H1 (cell line): Measurements from ENCODE around the gene NANP. TPM values are rescaled to one million over a fixed set of nuclear protein-coding genes. Genes with fewer than 3 reads are reported as not detected.

Experiments
- CTCF ChIA-PET: fragments of 300-600 bp; sonication (Branson Sonifier 250); formaldehyde crosslinking; loops from one replicate; lab custom pipeline; 2021; ENCODE audit not compliant: partially characterized antibody; lab: Charles Lee
- POLR2A ChIA-PET: fragments of 300-600 bp; sonication (Branson Sonifier 250); formaldehyde crosslinking; loops from one replicate; lab custom pipeline; 2021; ENCODE audit warnings: inconsistent platforms; ENCODE audit not compliant: partially characterized antibody; lab: Charles Lee
- DNase-seq, 2 experiments: peaks; one replicate each; pipeline versions ENCODE4 v3.0.0 to v3.0.0-alpha.2; 2010 to 2022; ENCODE audit warnings: low spot score in 2 of 2, low read depth in 1 of 2, mixed read lengths in 1 of 2
- FAIRE-seq: peaks from 2 replicates; lab custom pipeline; 2011; peaks lifted over from hg19 to GRCh38; lab: Jason Lieb, UNC
- H2AFZ ChIP-seq: 2 replicates; pipeline ENCODE4 v1.8.1; 2012; ENCODE audit warnings: low read length, inconsistent platforms
- H2AK5ac ChIP-seq: 2 replicates; pipeline ENCODE4 v1.6.1; 2013; ENCODE audit warnings: low read depth, low read length
- H2BK120ac ChIP-seq: replicated peaks from 2 replicates; pipeline ENCODE3; 2013; ENCODE audit warnings: low read depth, low read length, inconsistent platforms
- H2BK12ac ChIP-seq: 2 replicates; pipeline ENCODE4 v1.6.1; 2013; ENCODE audit warnings: low read depth, low read length
- H2BK15ac ChIP-seq: 2 replicates; pipeline ENCODE4 v1.6.1; 2013; ENCODE audit warnings: low read length
- H2BK20ac ChIP-seq: 2 replicates; pipeline ENCODE4 v1.6.1; 2013; ENCODE audit warnings: low read length
- H2BK5ac ChIP-seq: 2 replicates; pipeline ENCODE4 v1.6.1; 2013; ENCODE audit warnings: low read depth, low read length
- H3K14ac ChIP-seq: 2 replicates; pipeline ENCODE4 v1.6.1; 2013; ENCODE audit warnings: inconsistent platforms; ENCODE audit not compliant: insufficient read length
- H3K18ac ChIP-seq: 2 replicates; pipeline ENCODE4 v1.6.1; 2013; ENCODE audit warnings: low read length; ENCODE audit errors: extremely low read depth
- H3K23ac ChIP-seq: 2 replicates; pipeline ENCODE4 v1.6.1; 2013; ENCODE audit warnings: inconsistent platforms; ENCODE audit not compliant: insufficient read length
- H3K23me2 ChIP-seq: 2 replicates; pipeline ENCODE4 v1.6.1; 2013; ENCODE audit warnings: low read depth, low read length
- H3K27ac ChIP-seq: 2 replicates; pipeline ENCODE4 v1.6.1; 2011; ENCODE audit warnings: low read depth, low read length, inconsistent platforms
- H3K27me3 ChIP-seq, 4 experiments: replicated peaks in 1 of 4; 1 replicate in 1 of 4; 2 replicates in 3 of 4; pipeline versions ENCODE4 v1.6.1 to v1.8.1; 2011 to 2013; ENCODE audit warnings: low read length in 3 of 4, mild to moderate bottlenecking in 3 of 4, inconsistent platforms in 2 of 4, mixed read lengths in 2 of 4, moderate library complexity in 1 of 4; ENCODE audit not compliant: control insufficient read depth in 3 of 4, insufficient read depth in 3 of 4; ENCODE audit errors: extremely low read depth in 1 of 4
- H3K36me3 ChIP-seq, 4 experiments: 2 replicates each; pipeline versions ENCODE4 v1.6.1 to v1.8.1; 2011 to 2013; ENCODE audit warnings: mild to moderate bottlenecking in 4 of 4, low read length in 3 of 4, moderate library complexity in 2 of 4, control low read depth in 1 of 4, inconsistent platforms in 1 of 4; ENCODE audit not compliant: insufficient read depth in 4 of 4, control insufficient read depth in 2 of 4
- H3K4ac ChIP-seq: replicated peaks from 2 replicates; pipeline ENCODE3; 2013; ENCODE audit warnings: low read length, low read depth, mixed read lengths, inconsistent platforms; ENCODE audit not compliant: insufficient read length
- H3K4me1 ChIP-seq, 4 experiments: replicated peaks in 1 of 4; 1 replicate in 1 of 4; 2 replicates in 3 of 4; pipeline versions ENCODE4 v1.6.1 to v1.8.1; 2011 to 2013; ENCODE audit warnings: low read length in 3 of 4, inconsistent platforms in 2 of 4, mixed read lengths in 1 of 4; ENCODE audit not compliant: insufficient read depth in 4 of 4, control insufficient read depth in 3 of 4
- H3K4me2 ChIP-seq, 2 experiments: 2 replicates each; pipeline versions ENCODE4 v1.6.1 to v1.8.1; 2011 to 2013; ENCODE audit warnings: low read depth in 2 of 2, low read length in 2 of 2, control low read depth in 1 of 2, inconsistent platforms in 1 of 2, mild to moderate bottlenecking in 1 of 2; ENCODE audit not compliant: insufficient read depth in 1 of 2
- H3K4me3 ChIP-seq, 4 experiments: fragments of 200-600, 300-600 bp in 1 of 4; sonication (generic), shearing (Covaris generic), sonication (Bioruptor Twin) in 1 of 4; 2 replicates each; pipeline versions ENCODE4 v1.5.1 to v1.8.1; 2011 to 2016; ENCODE audit warnings: low read length in 4 of 4, low read depth in 3 of 4, control low read depth in 2 of 4, inconsistent platforms in 2 of 4, mild to moderate bottlenecking in 2 of 4, mixed read lengths in 1 of 4, moderate library complexity in 1 of 4; ENCODE audit not compliant: insufficient read depth in 2 of 4; ENCODE audit errors: extremely low read depth in 1 of 4
- H3K56ac ChIP-seq: replicated peaks from 2 replicates; pipeline ENCODE3; 2013; ENCODE audit warnings: low read depth, mild to moderate bottlenecking, mixed read lengths, low read length, inconsistent platforms; ENCODE audit not compliant: insufficient read length
- H3K79me1 ChIP-seq: 2 replicates; pipeline ENCODE4 v1.6.1; 2013; ENCODE audit warnings: low read depth, low read length, control low read depth
- H3K79me2 ChIP-seq, 2 experiments: 2 replicates each; pipeline versions ENCODE4 v1.6.1 to v1.8.1; 2012 to 2013; ENCODE audit warnings: low read length in 2 of 2, mild to moderate bottlenecking in 2 of 2, inconsistent platforms in 1 of 2; ENCODE audit not compliant: insufficient read depth in 2 of 2, control insufficient read depth in 1 of 2
- H3K9ac ChIP-seq, 4 experiments: replicated peaks in 1 of 4; 1 replicate in 1 of 4; 2 replicates in 3 of 4; pipeline versions ENCODE4 v1.6.1 to v1.8.1; 2011 to 2013; ENCODE audit warnings: low read depth in 3 of 4, low read length in 3 of 4, control low read depth in 2 of 4, mild to moderate bottlenecking in 2 of 4, moderate library complexity in 2 of 4, inconsistent platforms in 1 of 4; ENCODE audit errors: extremely low read depth in 1 of 4
- H3K9me3 ChIP-seq, 2 experiments: 2 replicates each; pipeline versions ENCODE4 v1.6.1 to v1.8.1; 2012 to 2013; ENCODE audit warnings: mild to moderate bottlenecking in 2 of 2, moderate library complexity in 2 of 2, control low read depth in 1 of 2, inconsistent platforms in 1 of 2, low read depth in 1 of 2, low read length in 1 of 2, mixed read lengths in 1 of 2; ENCODE audit not compliant: insufficient read depth in 2 of 2
- H4K20me1 ChIP-seq, 2 experiments: replicated peaks in 1 of 2; 2 replicates each; pipeline versions ENCODE3 to v1.8.1; 2011 to 2013; ENCODE audit warnings: inconsistent platforms in 2 of 2, low read length in 2 of 2, mild to moderate bottlenecking in 1 of 2; ENCODE audit not compliant: insufficient read depth in 2 of 2, control insufficient read depth in 1 of 2
- H4K5ac ChIP-seq: 2 replicates; pipeline ENCODE4 v1.6.1; 2013; ENCODE audit warnings: low read length, low read depth, mixed read lengths, inconsistent platforms; ENCODE audit not compliant: insufficient read length
- H4K8ac ChIP-seq: 2 replicates; pipeline ENCODE4 v1.8.0; 2013; ENCODE audit warnings: mild to moderate bottlenecking, moderate library complexity, low read length, inconsistent platforms; ENCODE audit not compliant: insufficient read depth; ENCODE audit errors: extremely low read depth
- H4K91ac ChIP-seq: replicated peaks from 2 replicates; pipeline ENCODE3; 2013; ENCODE audit warnings: low read length, mixed read lengths, inconsistent platforms; ENCODE audit not compliant: insufficient read length
- KDM4A ChIP-seq: IDR thresholded peaks from one replicate; pipeline ENCODE4 v1.7.1; 2012; ENCODE audit warnings: low read depth, mild to moderate bottlenecking, moderate library complexity, low read length, inconsistent platforms; ENCODE audit not compliant: severe bottlenecking
- RNF2 ChIP-seq: fragments of 200-900, 300-1000 bp; sonication (generic); IDR thresholded peaks from 2 replicates; pipeline ENCODE4 v1.7.1; 2016; ENCODE audit warnings: borderline replicate concordance, low read depth, mild to moderate bottlenecking, antibody characterized with exemption, low read length; ENCODE audit not compliant: poor library complexity, severe bottlenecking; ENCODE audit errors: missing control alignments
- SIX5 ChIP-seq: IDR thresholded peaks from 2 replicates; pipeline ENCODE4 v1.6.1; 2011; ENCODE audit warnings: mild to moderate bottlenecking, low read depth, low read length
- WGBS, 2 experiments: shearing (Covaris generic) in 1 of 2; methylation state at CpG; one replicate each; pipeline versions ENCODE4 v1.1.6 to v1.1.7; 2013 to 2015; ENCODE audit warnings: low lambda C conversion rate in 2 of 2, mixed read lengths in 2 of 2, inconsistent platforms in 1 of 2, low coverage in 1 of 2, missing lambda C conversion rate in 1 of 2; ENCODE audit not compliant: insufficient replicate concordance in 2 of 2, insufficient coverage in 1 of 2, insufficient read length in 1 of 2; ENCODE audit errors: extremely low coverage in 1 of 2, missing lambda C conversion rate in 1 of 2; 5-methylcytosine and 5-hydroxymethylcytosine counted together
- long read RNA-seq, 2 experiments: library from RNA in 1 of 2; library from capped mRNA in 1 of 2; stranded (forward); transcript quantifications; one replicate each; pipeline ENCODE4 v2.0.0, GENCODE V29; 2021; ENCODE audit warnings: inconsistent platforms in 1 of 2
- polyA minus RNA-seq, 3 experiments: library from RNA; depleted of rRNA, polyadenylated mRNA; stranded (reverse); fragments of >200 nt; gene quantifications; 1 replicate in 2 of 3; 2 replicates in 1 of 3; pipeline ENCODE4 v1.2.3, GENCODE V29; 2011
- polyA plus RNA-seq, 7 experiments: library from polyadenylated mRNA; depleted of rRNA in 3 of 7; stranded (reverse) in 5 of 7; unstranded in 2 of 7; fragments of >200 nt in 5 of 7; fragments of 200-250 nt in 2 of 7; gene quantifications; 1 replicate in 5 of 7; 2 replicates in 1 of 7; 4 replicates in 1 of 7; pipeline versions ENCODE4 v1.2.1 to v1.2.3, GENCODE V29; 2011 to 2013; ENCODE audit warnings: missing spikeins in 2 of 7, mixed read lengths in 2 of 7
- total RNA-seq: library from RNA; stranded (reverse); fragmentation: NEBNext Ultra II Directional; extraction: Animal tissue kit (Norgen Biotek cat#: 25700); gene quantifications from 2 replicates; pipeline ENCODE4 v1.2.1, GENCODE V29; 2021
- TF ChIP-seq, protein P1 (sequence below): IDR thresholded peaks from 2 replicates; pipeline ENCODE4 v1.6.1; 2012; ENCODE audit warnings: inconsistent platforms
- TF ChIP-seq, protein P2 (sequence below): IDR thresholded peaks from 2 replicates; pipeline ENCODE4 v1.6.1; 2012; ENCODE audit warnings: low read length, inconsistent platforms

Gene NANP
- 6.2 and 6.6 TPM in 2 replicates for total RNA-seq
- polyA plus RNA-seq (2011; rRNA removed) = 2.7 and 3.8 TPM in 2 replicates
- 3.6 TPM for polyA plus RNA-seq (2011; cell fraction: cytosol; rRNA removed)
- 0.87 TPM for polyA plus RNA-seq (2011; cell fraction: nucleus; rRNA removed)
- 2.7 to 4.8 TPM (median 3.4 TPM) in 4 replicates for polyA plus RNA-seq (2012, experiment 1 of 2)
- 0.52 TPM for polyA plus RNA-seq (2012, experiment 2 of 2)
- polyA plus RNA-seq (2013, experiment 1 of 2) = 5.8 TPM
- 6.0 TPM for polyA plus RNA-seq (2013, experiment 2 of 2)
- polyA minus RNA-seq (2011; rRNA and poly(A)+ RNA removed) = 3.0 and 3.8 TPM in 2 replicates
- 3.5 TPM for polyA minus RNA-seq (2011; cell fraction: cytosol; rRNA and poly(A)+ RNA removed)
- 2.0 TPM for polyA minus RNA-seq (2011; cell fraction: nucleus; rRNA and poly(A)+ RNA removed)
- long read RNA-seq, experiment 1, partial matches to known transcripts = 0 of 4 reads
- long read RNA-seq, experiment 1, other reads (novel, unspliced or antisense) = 3 of 4 reads
- long read RNA-seq, experiment 2, transcript NANP-201 (2 exons, 3,964 nt) = major isoform, 7 of 7 reads
- long read RNA-seq, experiment 2, partial matches to known transcripts = 0 of 7 reads
- long read RNA-seq, experiment 2, other reads (novel, unspliced or antisense) = 0 of 7 reads

- WGBS, 2 experiments = 2% methylated on average over 77 of the region's 81 CpGs; no CpG with 5 or more reads in 1 of the 2 experiments
- peak within 1 kb of the TSS; percentile 47 for H2BK120ac ChIP-seq
- H4K5ac ChIP-seq = peak within 1 kb of the TSS; percentile 67
- peaks cover 0 to 15% (median 4%) of the 10 kb centered on the region in 4 experiments; a peak in 5 of 7 replicates for H3K27me3 ChIP-seq
- H3K9me3 ChIP-seq = no peaks in the 10 kb centered on the region
- H3K79me1 ChIP-seq = peaks cover 2% of the 10 kb centered on the region; the same call in 1 of the 2 replicates
- peak within 1 kb of the TSS; percentile 84 for H2BK5ac ChIP-seq
- peak within 1 kb of the TSS; percentile 79; the same call in 1 of the 2 replicates for H2AK5ac ChIP-seq
- ChIA-PET POLR2A (interaction anchor here (0.8 kb wide), 1 partner anchor 10 kb away, joined by 3 read pairs; no protein-coding TSS in a partner anchor), CTCF (no interaction called here)
- FAIRE-seq (no peak), DNase-seq (peak; percentile 76 to 92)
- H3K4ac ChIP-seq = peak within 1 kb of the TSS; percentile 83
- H2BK15ac ChIP-seq = peak within 1 kb of the TSS; percentile 72; the same call in 1 of the 2 replicates
- peaks cover 0 to 4% of the 10 kb centered on the region in 2 experiments for H4K20me1 ChIP-seq
- H3K4me1 ChIP-seq = peaks cover 0 to 12% (median 4%) of the 10 kb centered on the region in 4 experiments; a peak in 5 of 7 replicates
- peak within 1 kb of the TSS; percentile 83 for H3K56ac ChIP-seq
- peaks cover 15% of the 10 kb centered on the region; the same call in 1 of the 2 replicates for H3K23me2 ChIP-seq
- peak within 1 kb of the TSS; percentile 90 for H2BK12ac ChIP-seq
- H4K91ac ChIP-seq = peak within 1 kb of the TSS; percentile 91
- no peaks in the 10 kb centered on the region for H3K36me3 ChIP-seq
- no peak within 1 kb of the TSS for H3K14ac ChIP-seq
- H2AFZ ChIP-seq = peak within 1 kb of the TSS; percentile 54
- H2BK20ac ChIP-seq = peak within 1 kb of the TSS; percentile 80; the same call in 1 of the 2 replicates
- H3K27ac ChIP-seq = peak within 1 kb of the TSS; percentile 12; the same call in 1 of the 2 replicates
- H3K4me2 ChIP-seq = peak within 1 kb of the TSS; percentile 71 to 94
- peak within 1 kb of the TSS; percentile 52 to 76 (median 59) for H3K4me3 ChIP-seq
- H3K23ac ChIP-seq = no peak within 1 kb of the TSS
- 0 out of 4 replicates have a peak, but pooled peaks cover 0 to 3% of the 10 kb centered on the region in 2 experiments for H3K79me2 ChIP-seq
- peak within 1 kb of the TSS; percentile 96 for H4K8ac ChIP-seq
- H3K18ac ChIP-seq = peak within 1 kb of the TSS; percentile 87
- H3K9ac ChIP-seq = peak within 1 kb of the TSS; percentile 69 to 88 (median 80)
- TF ChIP-seq SIX5 = no peak
- TF ChIP-seq RNF2 = peak; percentile 61
- peak; percentile 99 for TF ChIP-seq KDM4A
- TF ChIP-seq, protein P1, sequence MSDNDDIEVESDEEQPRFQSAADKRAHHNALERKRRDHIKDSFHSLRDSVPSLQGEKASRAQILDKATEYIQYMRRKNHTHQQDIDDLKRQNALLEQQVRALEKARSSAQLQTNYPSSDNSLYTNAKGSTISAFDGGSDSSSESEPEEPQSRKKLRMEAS = peak; percentile 91
- TF ChIP-seq, protein P2, sequence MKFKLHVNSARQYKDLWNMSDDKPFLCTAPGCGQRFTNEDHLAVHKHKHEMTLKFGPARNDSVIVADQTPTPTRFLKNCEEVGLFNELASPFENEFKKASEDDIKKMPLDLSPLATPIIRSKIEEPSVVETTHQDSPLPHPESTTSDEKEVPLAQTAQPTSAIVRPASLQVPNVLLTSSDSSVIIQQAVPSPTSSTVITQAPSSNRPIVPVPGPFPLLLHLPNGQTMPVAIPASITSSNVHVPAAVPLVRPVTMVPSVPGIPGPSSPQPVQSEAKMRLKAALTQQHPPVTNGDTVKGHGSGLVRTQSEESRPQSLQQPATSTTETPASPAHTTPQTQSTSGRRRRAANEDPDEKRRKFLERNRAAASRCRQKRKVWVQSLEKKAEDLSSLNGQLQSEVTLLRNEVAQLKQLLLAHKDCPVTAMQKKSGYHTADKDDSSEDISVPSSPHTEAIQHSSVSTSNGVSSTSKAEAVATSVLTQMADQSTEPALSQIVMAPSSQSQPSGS = no peak
Observed at GRCh38 chr20:25623736-25624499, at the start of gene NANP. Gene NANP (minus strand): TSS chr20:25624014. CDS start chr20:25623948, 66 bp downstream.
